ENCODE results near the gene COX7B2. TPM values are rescaled to one million over a fixed set of nuclear protein-coding genes. Genes with fewer than 3 reads are reported as not detected.

The COX7B2 gene
- total RNA-seq, 1 experiment from 2014 or later = not detected

DNA sequence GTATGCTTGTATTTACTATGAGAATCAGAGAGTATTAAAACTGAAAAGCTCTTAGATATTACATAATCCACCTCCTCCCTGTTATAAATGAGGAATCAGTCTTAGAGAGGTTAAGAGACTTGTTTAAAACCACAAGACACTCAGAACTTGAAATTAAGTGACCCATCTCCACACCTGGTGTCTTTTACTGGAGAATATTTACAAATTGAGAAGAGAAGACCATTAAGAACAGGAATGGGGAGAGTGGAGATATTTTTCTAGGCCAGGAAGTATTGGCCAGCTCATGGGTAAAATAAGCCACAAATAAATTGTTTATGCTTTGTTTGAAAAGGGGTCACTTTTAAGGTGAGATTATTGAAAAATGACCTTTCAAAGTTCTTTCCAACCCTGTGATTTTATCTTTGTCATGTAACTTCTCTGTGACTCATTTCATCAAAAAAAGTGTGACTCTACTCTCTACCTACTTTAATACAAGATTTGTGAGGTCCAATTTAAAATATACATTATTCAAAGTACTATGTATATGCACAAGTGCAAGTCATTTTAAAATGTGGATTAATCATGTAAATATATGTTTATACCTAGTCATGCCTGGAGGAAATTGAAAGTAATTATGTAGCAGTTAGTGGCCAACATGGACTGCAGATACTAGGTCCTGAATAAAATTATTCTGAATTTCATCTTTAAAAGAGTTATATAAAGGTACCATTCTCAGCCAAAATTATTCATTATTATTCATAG lies 15.9 kb upstream of the COX7B2 start (continued):
- TF ChIP-seq TCF7L2 (IDR thresholded peaks at IDR 0.05; ENCODE audit: borderline replicate concordance, extremely low read depth, insufficient read depth, insufficient read length) = no peak
- no peak for TF ChIP-seq EZH2phosphoT487 (IDR thresholded peaks at IDR 0.05; ENCODE audit: borderline replicate concordance)

DNA sequence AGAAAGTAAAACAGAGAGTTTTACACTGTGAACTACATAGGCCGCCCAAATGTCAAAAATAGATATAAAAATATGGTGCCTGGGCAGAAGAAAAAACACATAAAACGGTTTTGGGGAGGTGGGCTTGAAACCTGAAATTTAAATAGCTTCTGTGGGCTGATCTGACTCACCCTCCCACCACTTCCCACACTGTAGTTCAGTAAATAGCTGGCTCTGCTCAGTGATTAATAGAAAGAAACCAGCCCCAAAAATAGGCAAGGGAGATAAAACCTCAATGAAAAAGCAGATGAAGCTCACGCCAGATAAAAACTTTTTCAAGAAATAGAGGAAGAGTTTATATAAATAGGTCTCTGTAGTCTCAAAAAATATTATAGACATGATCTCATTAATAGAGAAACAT lies 13.2 kb upstream of the COX7B2 start:
- Histone ChIP-seq H3K4me3 (replicated peaks in 1 of 2; ENCODE audit: low read depth in 1 of 2, low read length in 2 of 2) (no peak overlapping the region), H3K36me3 (ENCODE audit: control insufficient read depth in 1 of 2, insufficient read depth in 2 of 2, low read length in 2 of 2) (no peaks in the 10 kb centered on the region), H3K9ac (ENCODE audit: low read length) (no peak overlapping the region), H2AFZ (ENCODE audit: low read depth, low read length, poor library complexity, severe bottlenecking) (no peak overlapping the region), H4K20me1 (ENCODE audit: insufficient read depth) (no peaks in the 10 kb centered on the region), H3K9me3 (ENCODE audit: control insufficient read depth in 1 of 2, insufficient read depth in 1 of 2, low read depth in 1 of 2, low read length in 2 of 2) (no peaks in the 10 kb centered on the region; a peak in 1 of 4 replicates), H3K4me1 (ENCODE audit: control insufficient read depth in 1 of 2, insufficient read depth in 2 of 2, low read length in 2 of 2) (no peaks in the 10 kb centered on the region), H3K27ac (ENCODE audit: low read depth, low read length) (no peak overlapping the region), H3K4me2 (ENCODE audit: low read length) (no peak overlapping the region), H3K27me3 (ENCODE audit: insufficient read depth, low read length) (no peaks in the 10 kb centered on the region), H3K9me2 (ENCODE audit: insufficient read depth) (no peaks in the 10 kb centered on the region), H3K79me2 (ENCODE audit: insufficient read depth, low read length) (no peaks in the 10 kb centered on the region)
- no peak for ATAC-seq
- DNase-seq (ENCODE audit: low read depth, low spot score) = no peak
- CTCF ChIA-PET = no interaction called here
- intact Hi-C loops (cut with micrococcal nuclease) = no loop called here
- POLR2A ChIA-PET = no interaction called here
- TF ChIP-seq, protein P1, sequence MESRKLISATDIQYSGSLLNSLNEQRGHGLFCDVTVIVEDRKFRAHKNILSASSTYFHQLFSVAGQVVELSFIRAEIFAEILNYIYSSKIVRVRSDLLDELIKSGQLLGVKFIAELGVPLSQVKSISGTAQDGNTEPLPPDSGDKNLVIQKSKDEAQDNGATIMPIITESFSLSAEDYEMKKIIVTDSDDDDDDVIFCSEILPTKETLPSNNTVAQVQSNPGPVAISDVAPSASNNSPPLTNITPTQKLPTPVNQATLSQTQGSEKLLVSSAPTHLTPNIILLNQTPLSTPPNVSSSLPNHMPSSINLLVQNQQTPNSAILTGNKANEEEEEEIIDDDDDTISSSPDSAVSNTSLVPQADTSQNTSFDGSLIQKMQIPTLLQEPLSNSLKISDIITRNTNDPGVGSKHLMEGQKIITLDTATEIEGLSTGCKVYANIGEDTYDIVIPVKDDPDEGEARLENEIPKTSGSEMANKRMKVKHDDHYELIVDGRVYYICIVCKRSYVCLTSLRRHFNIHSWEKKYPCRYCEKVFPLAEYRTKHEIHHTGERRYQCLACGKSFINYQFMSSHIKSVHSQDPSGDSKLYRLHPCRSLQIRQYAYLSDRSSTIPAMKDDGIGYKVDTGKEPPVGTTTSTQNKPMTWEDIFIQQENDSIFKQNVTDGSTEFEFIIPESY (IDR thresholded peaks at IDR 0.05; ENCODE audit: extremely low read depth, insufficient replicate concordance, low read length) = no peak
- TF ChIP-seq YY1 (IDR thresholded peaks at IDR 0.05; ENCODE audit: extremely low read depth, insufficient replicate concordance, low read depth, low read length) (no peak), ZNF274 (IDR thresholded peaks at IDR 0.05; ENCODE audit: low read depth, low read length) (no peak), ZFX (IDR thresholded peaks at IDR 0.05) (no peak), ATF3 (IDR thresholded peaks at IDR 0.05) (no peak), POLR2AphosphoS5 (IDR thresholded peaks at IDR 0.05; ENCODE audit: low read depth, low read length) (no peak), CBX3 (IDR thresholded peaks at IDR 0.05; ENCODE audit: low read depth) (no peak)
- RAD21 ChIA-PET (ENCODE audit: low non-redundant PET in 1 of 2, low total read pairs in 2 of 2, uncharacterized antibody in 2 of 2, unreplicated experiment in 2 of 2) = no interaction called here
- no TSS peak for BruUV-seq (replicated peaks)

Measured in HCT116 (cell line).